ENCODE measurements around the gene RTP5.

DNA sequence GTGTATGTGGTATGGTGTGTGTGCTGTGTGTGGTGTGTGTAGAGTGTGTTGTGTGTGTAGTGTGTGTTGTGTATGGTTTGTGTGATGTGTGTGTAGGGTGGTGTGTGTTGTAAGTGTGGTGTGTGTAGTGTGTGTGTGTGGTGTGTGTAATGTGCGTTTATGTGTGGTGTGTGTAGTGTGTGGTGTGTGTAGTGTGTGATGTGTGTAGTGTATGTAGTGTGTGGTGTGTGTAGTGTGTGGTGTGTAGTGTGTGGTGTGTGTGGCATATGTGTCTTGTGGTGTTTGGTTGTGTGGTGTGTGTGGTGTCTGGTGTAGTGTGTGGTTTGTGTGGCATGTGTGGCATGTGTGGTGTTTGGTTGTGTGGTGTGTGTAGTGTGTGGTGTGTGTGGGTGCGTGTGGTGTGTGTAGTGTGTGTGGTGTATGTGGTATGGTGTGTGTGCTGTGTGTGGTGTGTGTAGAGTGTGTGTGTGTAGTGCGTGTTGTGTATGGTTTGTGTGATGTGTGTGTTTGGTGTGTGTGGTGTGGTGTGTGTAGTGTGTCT is 4.0 kb upstream of the RTP5 start:
- TF ChIP-seq, protein P1, sequence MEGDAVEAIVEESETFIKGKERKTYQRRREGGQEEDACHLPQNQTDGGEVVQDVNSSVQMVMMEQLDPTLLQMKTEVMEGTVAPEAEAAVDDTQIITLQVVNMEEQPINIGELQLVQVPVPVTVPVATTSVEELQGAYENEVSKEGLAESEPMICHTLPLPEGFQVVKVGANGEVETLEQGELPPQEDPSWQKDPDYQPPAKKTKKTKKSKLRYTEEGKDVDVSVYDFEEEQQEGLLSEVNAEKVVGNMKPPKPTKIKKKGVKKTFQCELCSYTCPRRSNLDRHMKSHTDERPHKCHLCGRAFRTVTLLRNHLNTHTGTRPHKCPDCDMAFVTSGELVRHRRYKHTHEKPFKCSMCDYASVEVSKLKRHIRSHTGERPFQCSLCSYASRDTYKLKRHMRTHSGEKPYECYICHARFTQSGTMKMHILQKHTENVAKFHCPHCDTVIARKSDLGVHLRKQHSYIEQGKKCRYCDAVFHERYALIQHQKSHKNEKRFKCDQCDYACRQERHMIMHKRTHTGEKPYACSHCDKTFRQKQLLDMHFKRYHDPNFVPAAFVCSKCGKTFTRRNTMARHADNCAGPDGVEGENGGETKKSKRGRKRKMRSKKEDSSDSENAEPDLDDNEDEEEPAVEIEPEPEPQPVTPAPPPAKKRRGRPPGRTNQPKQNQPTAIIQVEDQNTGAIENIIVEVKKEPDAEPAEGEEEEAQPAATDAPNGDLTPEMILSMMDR (conservative IDR thresholded peaks at IDR 0.05 in 1 of 2, IDR thresholded peaks at IDR 0.05 in 1 of 2; ENCODE audit: low read depth in 1 of 2, low read length in 2 of 2): no peak
- TF ChIP-seq EZH2 (IDR thresholded peaks at IDR 0.05; ENCODE audit: low read length, missing control alignments): peak; percentile 8

Measured in fibroblast of lung (primary cell).